LNCAP (cell line): ENCODE measurements around the gene NAGS.

ENCODE experiments used
- CTCF ChIP-seq: fragments of 450-650 bp; IDR thresholded peaks from 2 replicates; pipeline ENCODE4 v1.5.1; 2017; ENCODE audit warnings: mild to moderate bottlenecking

The NAGS gene

GRCh38 chr17:44014437-44015172, 10.2 kb downstream of the NAGS start, which contains the start of gene TMEM101:
TMEM101 (minus strand) TSS chr17:44014963; CDS start chr17:44014952, 11 bp downstream.
- no peak for TF ChIP-seq CTCF

- TF ChIP-seq CTCF, result no peak
Measured at GRCh38 chr17:44022246-44022645, 17.8 kb downstream of the NAGS start.

- no peak for TF ChIP-seq CTCF
Measured at GRCh38 chr17:44023545-44024270, 19.3 kb downstream of the NAGS start.

GRCh38 chr17:44024271-44024663, 19.8 kb downstream of the NAGS start:
- TF ChIP-seq CTCF, result no peak

- TF ChIP-seq CTCF, result no peak
Measured at GRCh38 chr17:44024853-44025252, 20.4 kb downstream of the NAGS start.

GRCh38 chr17:44029736-44030135, 25.3 kb downstream of the NAGS start:
- TF ChIP-seq CTCF, result no peak

- no peak for TF ChIP-seq CTCF
Measured at GRCh38 chr17:44030482-44030881, 26.1 kb downstream of the NAGS start.
